SJSA1 (cell line): ENCODE measurements around the gene ROBO4. TPM values are rescaled to one million over a fixed set of nuclear protein-coding genes. Genes with fewer than 3 reads are reported as not detected.

ENCODE experiments used
- DNase-seq, 2 experiments: peaks; one replicate each; pipeline ENCODE4 v3.0.0-alpha.2; 2015 to 2020; ENCODE audit warnings: low spot score in 2 of 2, low read depth in 1 of 2
- H3K27ac ChIP-seq: fragments of 250-450 bp; sonication (Bioruptor Pico); 2 replicates; pipeline ENCODE4 v1.5.1; 2020; ENCODE audit warnings: mild to moderate bottlenecking, moderate library complexity
- H3K27me3 ChIP-seq: fragments of 250-450 bp; sonication (Bioruptor Pico); replicated peaks from 2 replicates; pipeline ENCODE4 v1.5.1; 2020; ENCODE audit warnings: mild to moderate bottlenecking, moderate library complexity
- H3K36me3 ChIP-seq: fragments of 250-450 bp; sonication (Bioruptor Pico); 2 replicates; pipeline ENCODE4 v1.5.1; 2020; ENCODE audit warnings: mild to moderate bottlenecking
- H3K4me1 ChIP-seq: fragments of 250-450 bp; sonication (Bioruptor Pico); replicated peaks from 2 replicates; pipeline ENCODE4 v1.6.1; 2021; ENCODE audit warnings: mild to moderate bottlenecking
- H3K4me3 ChIP-seq: fragments of 250-450 bp; sonication (Bioruptor Pico); 2 replicates; pipeline ENCODE4 v1.5.1; 2020; ENCODE audit warnings: mild to moderate bottlenecking
- H3K9me3 ChIP-seq: fragments of 250-450 bp; sonication (Bioruptor Pico); replicated peaks from 2 replicates; pipeline ENCODE4 v1.5.1; 2020; ENCODE audit warnings: mild to moderate bottlenecking
- total RNA-seq: library from RNA; depleted of rRNA; stranded (reverse); fragments of >200 nt; shearing (Covaris generic); gene quantifications from 2 replicates; pipeline ENCODE4 v1.2.3, GENCODE V29; 2014

ROBO4 gene
- total RNA-seq, 1 experiment from 2014 or later, result 0.97 TPM

- H3K4me3 ChIP-seq, result no peak overlapping the region
- H3K27ac ChIP-seq, result no peak overlapping the region
- DNase-seq, result no peak
- no peaks in the 10 kb centered on the region for H3K9me3 ChIP-seq
- peaks cover 44% of the 10 kb centered on the region for H3K27me3 ChIP-seq
- H3K36me3 ChIP-seq, result no peaks in the 10 kb centered on the region
- H3K4me1 ChIP-seq, result 0 out of 2 replicates have a peak, but pooled peaks cover 7% of the 10 kb centered on the region
Measured at GRCh38 chr11:124843616-124843910, 54.1 kb downstream of the ROBO4 start.

- H3K9me3 ChIP-seq, result no peaks in the 10 kb centered on the region
- DNase-seq, result no peak
- H3K27me3 ChIP-seq, result peaks cover 44% of the 10 kb centered on the region
- 0 out of 2 replicates have a peak, but pooled peaks cover 7% of the 10 kb centered on the region for H3K4me1 ChIP-seq
- no peak overlapping the region for H3K4me3 ChIP-seq
- H3K36me3 ChIP-seq, result no peaks in the 10 kb centered on the region
- H3K27ac ChIP-seq, result no peak overlapping the region
Measured at GRCh38 chr11:124842305-124842704, 55.4 kb downstream of the ROBO4 start.

DNA sequence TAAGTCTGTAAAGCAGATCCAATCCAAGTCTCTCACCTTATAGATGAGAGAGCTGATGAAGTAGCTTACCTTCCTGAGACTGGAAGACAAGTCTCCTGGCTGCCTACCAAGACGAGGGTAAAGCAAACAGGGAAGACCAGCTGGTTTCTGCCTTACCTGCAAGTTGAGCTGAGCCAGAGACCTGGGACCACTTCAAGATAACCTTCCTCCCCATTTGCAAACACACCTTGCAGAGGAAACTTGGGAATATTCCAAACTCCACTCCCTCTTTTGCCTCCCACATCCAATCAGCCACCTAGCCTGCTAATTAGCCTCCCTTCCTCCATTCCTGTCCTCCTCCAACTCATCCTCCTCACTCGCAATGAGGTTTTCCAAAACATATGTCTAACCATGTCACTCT lies 55.8 kb downstream of the ROBO4 start:
- Histone ChIP-seq H3K4me1 (0 out of 2 replicates have a peak, but pooled peaks cover 7% of the 10 kb centered on the region), H3K4me3 (no peak overlapping the region), H3K36me3 (no peaks in the 10 kb centered on the region), H3K9me3 (no peaks in the 10 kb centered on the region), H3K27ac (no peak overlapping the region), H3K27me3 (peaks cover 44% of the 10 kb centered on the region)
- no peak for DNase-seq

DNA sequence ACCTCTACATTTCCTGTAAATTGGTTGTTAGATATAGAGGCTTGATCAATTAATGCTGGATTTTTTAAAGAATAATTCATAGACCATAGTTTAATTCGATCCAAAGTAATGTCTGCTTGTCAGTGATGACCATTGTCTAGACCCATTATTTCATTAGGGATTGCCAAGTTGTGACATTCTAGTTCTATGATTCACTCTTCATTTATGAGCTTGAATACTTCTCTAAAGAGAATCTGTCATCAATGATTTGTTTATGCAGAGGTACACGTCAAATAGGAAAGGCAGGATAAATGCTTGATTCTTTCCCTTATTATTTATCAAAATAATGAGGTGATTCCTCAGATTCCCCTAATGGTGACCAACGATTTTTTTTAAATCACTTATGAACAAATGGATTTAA lies 56.5 kb downstream of the ROBO4 start:
- Histone ChIP-seq H3K4me1 (0 out of 2 replicates have a peak, but pooled peaks cover 7% of the 10 kb centered on the region), H3K36me3 (no peaks in the 10 kb centered on the region), H3K27ac (no peak overlapping the region), H3K4me3 (no peak overlapping the region), H3K9me3 (no peaks in the 10 kb centered on the region), H3K27me3 (peaks cover 44% of the 10 kb centered on the region)
- DNase-seq, result no peak

- Histone ChIP-seq H3K4me3 (no peak overlapping the region), H3K36me3 (no peaks in the 10 kb centered on the region), H3K4me1 (0 out of 2 replicates have a peak, but pooled peaks cover 7% of the 10 kb centered on the region), H3K27ac (no peak overlapping the region), H3K9me3 (no peaks in the 10 kb centered on the region), H3K27me3 (peaks cover 44% of the 10 kb centered on the region)
- DNase-seq, result no peak
Measured at GRCh38 chr11:124840666-124841065, 57.0 kb downstream of the ROBO4 start.

- no peaks in the 10 kb centered on the region for H3K36me3 ChIP-seq
- peaks cover 44% of the 10 kb centered on the region for H3K27me3 ChIP-seq
- H3K4me3 ChIP-seq, result no peak overlapping the region
- H3K27ac ChIP-seq, result no peak overlapping the region
- 0 out of 2 replicates have a peak, but pooled peaks cover 7% of the 10 kb centered on the region for H3K4me1 ChIP-seq
- H3K9me3 ChIP-seq, result no peaks in the 10 kb centered on the region
- no peak for DNase-seq
Measured at GRCh38 chr11:124839972-124840621, 57.6 kb downstream of the ROBO4 start.

GRCh38 chr11:124839128-124839971 lies 58.3 kb downstream of the ROBO4 start:
- no peak for DNase-seq
- Histone ChIP-seq H3K27me3 (peaks cover 44% of the 10 kb centered on the region), H3K4me1 (0 out of 2 replicates have a peak, but pooled peaks cover 7% of the 10 kb centered on the region), H3K36me3 (no peaks in the 10 kb centered on the region), H3K27ac (no peak overlapping the region), H3K4me3 (no peak overlapping the region), H3K9me3 (no peaks in the 10 kb centered on the region)

DNA sequence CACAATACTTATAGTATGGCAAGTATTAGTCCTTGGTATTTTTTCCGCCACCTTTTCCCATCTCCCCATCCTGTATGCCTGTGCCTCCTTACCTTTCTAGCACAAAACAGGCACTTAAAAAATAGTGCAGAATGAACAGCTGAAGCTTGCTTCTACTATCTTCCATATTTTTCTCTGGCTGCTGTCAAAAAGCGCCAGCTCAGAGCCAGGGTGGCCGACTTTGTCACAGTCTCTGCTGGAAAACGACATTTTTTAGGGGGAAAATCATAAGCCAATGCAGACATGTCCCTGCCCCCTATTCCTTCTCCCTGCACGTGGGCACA lies 58.9 kb downstream of the ROBO4 start:
- Histone ChIP-seq H3K27me3 (peaks cover 44% of the 10 kb centered on the region), H3K4me1 (0 out of 2 replicates have a peak, but pooled peaks cover 7% of the 10 kb centered on the region), H3K36me3 (no peaks in the 10 kb centered on the region), H3K27ac (no peak overlapping the region), H3K4me3 (no peak overlapping the region), H3K9me3 (no peaks in the 10 kb centered on the region)
- no peak for DNase-seq

DNA sequence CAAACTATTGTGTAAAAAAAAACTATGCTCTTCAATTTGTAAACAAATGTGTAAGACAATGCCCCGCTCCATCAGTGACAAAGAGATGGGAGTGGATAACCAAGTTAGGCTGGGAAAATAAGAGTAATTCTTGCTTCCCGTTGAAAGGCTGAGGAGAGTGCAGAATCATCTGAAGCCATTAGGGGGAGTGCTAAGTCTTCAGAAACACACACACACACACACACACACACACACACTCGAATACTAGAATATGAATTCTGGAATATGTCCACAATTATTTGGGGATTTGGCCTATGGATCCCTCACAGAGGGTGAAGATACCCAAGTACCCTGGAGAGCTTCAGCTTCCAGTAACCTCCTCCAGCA lies 60.2 kb downstream of the ROBO4 start:
- no peak overlapping the region for H3K27ac ChIP-seq
- peaks cover 36% of the 10 kb centered on the region for H3K27me3 ChIP-seq
- no peak overlapping the region for H3K4me3 ChIP-seq
- no peaks in the 10 kb centered on the region for H3K9me3 ChIP-seq
- H3K36me3 ChIP-seq, result no peaks in the 10 kb centered on the region
- DNase-seq, result peak in 1 of 2 experiments; percentile 54
- H3K4me1 ChIP-seq, result 0 out of 2 replicates have a peak, but pooled peaks cover 7% of the 10 kb centered on the region

GRCh38 chr11:124835918-124836317 lies 61.7 kb downstream of the ROBO4 start:
- H3K4me1 ChIP-seq, result 0 out of 2 replicates have a peak, but pooled peaks cover 7% of the 10 kb centered on the region
- H3K36me3 ChIP-seq, result no peaks in the 10 kb centered on the region
- no peak for DNase-seq
- H3K27me3 ChIP-seq, result peaks cover 23% of the 10 kb centered on the region
- H3K27ac ChIP-seq, result no peak overlapping the region
- no peak overlapping the region for H3K4me3 ChIP-seq
- no peaks in the 10 kb centered on the region for H3K9me3 ChIP-seq

DNA sequence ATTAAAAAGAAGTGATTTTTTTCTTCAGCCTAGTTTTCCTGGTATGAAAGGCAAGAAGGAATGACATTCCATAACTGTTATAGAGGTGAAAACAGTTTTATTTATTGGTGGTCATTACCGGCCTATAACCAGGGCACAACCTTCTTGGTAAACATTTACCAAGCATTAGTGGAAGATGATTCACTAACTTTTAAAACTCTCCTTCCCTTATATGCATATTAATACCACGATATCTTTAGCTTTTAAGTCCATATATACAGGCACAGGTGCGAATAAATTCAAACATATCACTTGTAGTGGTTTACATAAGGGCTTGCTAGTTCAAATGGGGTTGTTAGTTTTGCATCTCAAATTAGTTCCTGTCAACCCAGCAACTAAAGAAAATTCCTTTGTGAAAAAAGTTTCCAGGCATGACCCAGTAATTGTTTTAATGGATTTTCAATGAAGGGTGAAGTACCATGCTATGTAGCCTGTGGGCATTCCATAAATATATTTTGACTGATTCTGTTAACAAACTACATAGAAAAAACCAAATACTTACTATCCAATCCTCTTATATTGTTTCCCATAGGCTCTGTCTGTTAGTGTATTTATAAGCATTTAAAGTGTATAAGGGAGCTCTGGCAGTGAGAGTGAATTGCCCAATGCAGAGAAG lies 63.0 kb downstream of the ROBO4 start:
- H3K36me3 ChIP-seq, result no peaks in the 10 kb centered on the region
- 0 out of 2 replicates have a peak, but pooled peaks cover 5% of the 10 kb centered on the region for H3K4me1 ChIP-seq
- no peak for DNase-seq
- H3K4me3 ChIP-seq, result no peak overlapping the region
- no peak overlapping the region for H3K27ac ChIP-seq
- H3K9me3 ChIP-seq, result no peaks in the 10 kb centered on the region
- H3K27me3 ChIP-seq, result peaks cover 10% of the 10 kb centered on the region
